ENCODE results near the gene TCAF1.

TCAF1 gene

DNA sequence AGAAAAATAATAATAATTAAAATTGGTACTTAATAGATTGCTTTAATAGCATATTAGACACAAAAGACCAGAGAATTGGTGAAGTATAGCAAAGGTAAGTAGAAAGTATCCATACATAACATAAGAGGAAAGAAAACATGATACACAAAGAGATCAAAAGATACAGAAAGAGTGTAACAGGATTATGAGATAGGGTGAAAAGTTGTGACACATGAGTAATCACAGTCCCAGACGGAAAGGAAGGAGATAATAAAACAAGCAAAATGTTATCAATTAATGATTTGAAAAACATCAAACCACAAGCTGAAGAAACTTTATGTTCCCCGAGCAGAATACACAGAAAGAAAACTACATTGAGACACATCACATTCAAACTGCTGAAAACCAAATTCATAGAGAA, 10.5 kb downstream of the TCAF1 start:
- TF ChIP-seq, protein P1, sequence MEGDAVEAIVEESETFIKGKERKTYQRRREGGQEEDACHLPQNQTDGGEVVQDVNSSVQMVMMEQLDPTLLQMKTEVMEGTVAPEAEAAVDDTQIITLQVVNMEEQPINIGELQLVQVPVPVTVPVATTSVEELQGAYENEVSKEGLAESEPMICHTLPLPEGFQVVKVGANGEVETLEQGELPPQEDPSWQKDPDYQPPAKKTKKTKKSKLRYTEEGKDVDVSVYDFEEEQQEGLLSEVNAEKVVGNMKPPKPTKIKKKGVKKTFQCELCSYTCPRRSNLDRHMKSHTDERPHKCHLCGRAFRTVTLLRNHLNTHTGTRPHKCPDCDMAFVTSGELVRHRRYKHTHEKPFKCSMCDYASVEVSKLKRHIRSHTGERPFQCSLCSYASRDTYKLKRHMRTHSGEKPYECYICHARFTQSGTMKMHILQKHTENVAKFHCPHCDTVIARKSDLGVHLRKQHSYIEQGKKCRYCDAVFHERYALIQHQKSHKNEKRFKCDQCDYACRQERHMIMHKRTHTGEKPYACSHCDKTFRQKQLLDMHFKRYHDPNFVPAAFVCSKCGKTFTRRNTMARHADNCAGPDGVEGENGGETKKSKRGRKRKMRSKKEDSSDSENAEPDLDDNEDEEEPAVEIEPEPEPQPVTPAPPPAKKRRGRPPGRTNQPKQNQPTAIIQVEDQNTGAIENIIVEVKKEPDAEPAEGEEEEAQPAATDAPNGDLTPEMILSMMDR (IDR thresholded peaks at IDR 0.05; ENCODE audit: low read depth, low read length, missing control alignments): no peak
- no peak overlapping the region for H3K4me3 ChIP-seq (replicated peaks; ENCODE audit: low read depth, low read length)
- no peak for DNase-seq (ENCODE audit: extremely low read depth, low read depth)

DNA sequence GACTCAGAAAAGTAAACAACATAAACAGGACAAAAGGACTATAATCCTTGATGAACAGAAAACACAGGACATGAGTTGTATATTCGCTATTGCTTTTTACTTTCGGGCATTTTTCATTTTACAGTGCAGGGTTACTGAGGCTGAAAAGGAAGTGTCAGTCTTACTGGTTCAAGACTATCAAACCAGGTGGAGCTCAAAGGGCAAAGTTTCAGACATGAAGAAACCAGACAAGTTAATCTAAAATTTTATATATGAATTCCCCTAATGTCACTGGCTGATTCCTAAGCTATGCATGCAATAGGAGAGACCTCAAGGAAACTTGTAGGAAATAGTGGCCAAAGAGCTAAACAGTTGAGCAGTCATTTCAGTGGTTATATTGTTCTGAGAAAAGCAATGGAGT, 11.4 kb downstream of the TCAF1 start:
- TF ChIP-seq, protein P1 (IDR thresholded peaks at IDR 0.05; ENCODE audit: low read depth, low read length, missing control alignments): no peak
- DNase-seq (ENCODE audit: extremely low read depth, low read depth): no peak
- H3K4me3 ChIP-seq (replicated peaks; ENCODE audit: low read depth, low read length): no peak overlapping the region

DNA sequence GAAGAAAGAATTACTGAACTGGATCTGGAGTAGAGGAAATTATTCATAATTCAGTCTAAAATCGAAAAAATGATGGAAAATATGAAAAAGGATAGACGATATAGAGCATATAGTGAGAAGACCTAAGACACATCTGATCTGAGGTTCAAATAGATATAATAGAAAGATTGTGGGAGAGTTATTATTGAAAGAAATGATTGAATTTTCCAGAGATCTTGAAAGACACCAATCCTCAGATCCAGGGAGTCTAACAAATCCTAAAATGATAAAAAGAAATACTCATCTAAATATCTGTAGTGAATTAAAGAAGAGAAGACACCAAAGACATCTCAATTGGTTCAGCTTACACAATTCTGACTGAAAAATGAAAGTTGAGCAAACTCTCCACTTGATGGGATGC, 12.9 kb downstream of the TCAF1 start:
- TF ChIP-seq, protein P1 (IDR thresholded peaks at IDR 0.05; ENCODE audit: low read depth, low read length, missing control alignments): no peak
- no peak for DNase-seq (ENCODE audit: extremely low read depth, low read depth)
- H3K4me3 ChIP-seq (replicated peaks; ENCODE audit: low read depth, low read length): no peak overlapping the region

DNA sequence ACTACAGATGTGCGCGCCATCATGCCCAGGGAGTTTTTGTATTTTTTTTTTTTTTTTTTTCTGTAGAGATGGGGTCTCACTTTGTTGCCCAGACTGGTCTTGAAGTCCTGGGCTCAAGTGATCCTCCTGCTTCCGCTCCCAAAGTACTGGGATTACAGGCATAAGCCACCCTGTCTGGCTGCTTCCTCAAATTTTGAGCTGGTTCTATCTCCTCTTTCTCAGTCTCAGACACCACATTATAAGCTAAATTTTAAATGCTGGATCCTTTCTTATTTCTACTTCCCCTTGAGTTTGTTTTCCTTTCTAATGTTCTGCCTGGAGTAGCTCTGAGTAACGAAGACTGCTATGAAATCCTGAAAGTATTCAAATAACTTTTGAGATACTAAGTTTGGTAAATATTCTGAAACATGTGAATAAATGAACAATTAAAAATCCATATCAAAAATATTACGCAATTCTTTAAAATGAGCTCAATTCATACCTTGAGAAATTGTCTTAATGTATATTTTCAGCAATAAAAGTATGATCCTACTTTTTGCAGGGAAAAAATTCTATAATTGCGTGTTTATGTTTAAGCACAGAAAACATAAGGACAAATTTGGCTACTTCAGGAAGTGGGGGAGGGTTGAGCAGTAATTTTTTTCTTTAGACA, 15.0 kb downstream of the TCAF1 start:
- H3K4me3 ChIP-seq (replicated peaks; ENCODE audit: low read depth, low read length): no peak overlapping the region
- TF ChIP-seq, protein P1 (IDR thresholded peaks at IDR 0.05; ENCODE audit: low read depth, low read length, missing control alignments): no peak
- no peak for DNase-seq (ENCODE audit: extremely low read depth, low read depth)

DNA sequence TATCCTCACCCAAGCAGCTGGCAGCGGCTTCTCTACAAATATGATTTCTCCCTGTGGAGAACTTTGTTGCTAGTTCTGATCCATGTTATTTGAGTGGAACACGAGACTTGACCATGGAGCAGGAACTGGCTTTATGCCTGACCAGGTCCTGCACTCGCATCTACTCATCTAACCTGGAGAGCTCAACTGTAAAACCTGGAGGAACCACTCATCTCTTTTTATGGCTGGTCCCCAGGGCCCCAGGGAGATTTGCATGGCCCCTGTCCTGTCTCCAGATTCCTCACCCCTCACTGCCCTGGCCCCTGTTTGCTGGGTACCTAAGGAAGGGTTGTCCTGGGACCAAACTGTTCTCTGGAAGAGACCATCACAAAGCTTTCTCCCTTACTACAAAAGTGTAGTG, 16.0 kb downstream of the TCAF1 start:
- DNase-seq (ENCODE audit: extremely low read depth, low read depth): no peak

DNA sequence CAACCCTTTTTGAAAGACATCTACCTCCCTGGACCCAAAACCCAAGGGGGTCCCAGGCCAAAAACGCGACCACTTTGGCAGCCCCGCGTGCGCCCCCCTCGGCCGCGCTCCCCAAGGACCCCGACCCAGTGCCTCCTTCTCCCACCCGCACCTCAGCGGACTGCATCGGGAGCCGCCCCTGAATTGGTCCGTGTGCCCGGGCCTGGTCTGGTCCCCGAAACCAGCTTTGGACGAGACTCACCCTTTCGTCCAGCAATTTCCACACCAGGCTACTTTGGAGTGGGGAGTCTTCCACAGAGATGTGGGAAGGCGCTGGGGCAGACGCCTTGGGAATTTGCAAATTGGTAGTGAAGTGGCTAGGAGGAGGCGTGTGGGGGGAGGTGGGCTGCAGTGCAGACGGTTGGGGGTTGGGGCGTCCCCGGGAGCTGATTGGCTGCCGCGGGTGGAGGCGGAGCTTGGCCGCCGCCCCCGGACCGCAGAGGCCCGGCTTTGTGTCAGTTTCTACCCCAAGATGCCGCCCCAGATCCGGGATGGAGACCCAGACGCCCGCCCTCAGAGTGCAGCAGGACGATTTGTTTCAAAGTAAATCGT, 16.9 kb downstream of the TCAF1 start:
- H3K4me3 ChIP-seq (replicated peaks; ENCODE audit: low read depth, low read length): peak overlapping the region; percentile 68
- TF ChIP-seq, protein P1 (IDR thresholded peaks at IDR 0.05; ENCODE audit: low read depth, low read length, missing control alignments): no peak
- DNase-seq (ENCODE audit: extremely low read depth, low read depth): no peak

More for the DNA sequence above, 16.0 kb downstream of the TCAF1 start:
- no peak overlapping the region for H3K4me3 ChIP-seq (replicated peaks; ENCODE audit: low read depth, low read length)
- TF ChIP-seq, protein P1 (IDR thresholded peaks at IDR 0.05; ENCODE audit: low read depth, low read length, missing control alignments): no peak
